GM21619 (cell line): ENCODE measurements around the gene OXSR1.

Experiments used
- ATAC-seq: cut with Tn5 transposase; IDR thresholded peaks from one replicate; pipeline ENCODE4 v1.9.1; 2021; ENCODE audit not compliant: unreplicated experiment

Gene OXSR1

DNA sequence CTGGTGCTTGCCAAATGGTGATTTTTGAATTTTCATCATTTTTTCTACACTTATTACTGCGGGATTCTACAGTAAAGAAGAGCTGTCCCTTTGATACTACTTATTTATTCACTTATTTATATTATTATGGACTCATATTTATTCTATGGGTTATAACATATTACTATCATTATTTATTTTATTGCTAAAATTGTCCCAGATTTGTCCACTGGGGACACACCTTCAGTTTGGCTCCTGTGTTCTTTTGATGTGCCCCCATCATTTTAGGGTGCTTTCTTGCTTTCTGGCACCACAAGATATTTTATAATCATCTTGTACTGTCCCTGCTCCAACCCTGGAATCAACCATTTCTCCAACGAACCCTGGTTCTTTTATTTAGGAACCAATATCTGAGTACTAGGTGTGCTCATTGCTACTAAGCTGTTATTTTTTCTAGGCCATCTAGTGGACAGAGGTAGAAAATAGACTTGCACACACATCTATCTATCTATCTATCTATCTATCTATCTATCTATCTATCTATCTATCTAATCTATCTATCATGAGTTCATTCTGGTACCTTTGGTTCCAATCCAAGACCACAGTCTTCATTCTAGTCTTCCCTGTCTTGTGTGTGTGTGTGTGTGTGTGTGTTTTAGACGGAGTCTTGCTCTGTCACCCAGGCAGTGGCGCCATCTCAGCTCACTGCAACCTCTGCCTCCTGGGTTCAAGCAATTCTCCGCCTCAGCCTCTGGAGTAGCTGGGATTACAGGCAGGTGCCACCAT lies 132.8 kb downstream of the OXSR1 start:
- ATAC-seq: no peak
